Smooth muscle cell (in vitro differentiated cells): ENCODE measurements around the gene BICD1. TPM values are rescaled to one million over a fixed set of nuclear protein-coding genes. Genes with fewer than 3 reads are reported as not detected.

ENCODE experiments used
- DNase-seq: peaks from one replicate; lab custom pipeline; 2025; ENCODE audit not compliant: unreplicated experiment; lab: John Stamatoyannopoulos, UW
- H2AFZ ChIP-seq: fragments of 200-600 bp; sonication (generic); 2 replicates; pipeline ENCODE4 v1.6.0; 2016; ENCODE audit warnings: antibody characterized with exemption, low read depth, mild to moderate bottlenecking
- H3F3A ChIP-seq: fragments of 200-600 bp; sonication (generic); 2 replicates; pipeline ENCODE4 v1.6.0; 2017; ENCODE audit warnings: antibody characterized with exemption, low read depth
- H3K27ac ChIP-seq: fragments of 200-600 bp; sonication (generic); 2 replicates; pipeline ENCODE4 v1.5.1; 2016; ENCODE audit warnings: low read depth, mild to moderate bottlenecking
- H3K27me3 ChIP-seq: fragments of 200-600 bp; sonication (generic); 2 replicates; pipeline ENCODE4 v1.6.1; 2016; ENCODE audit warnings: low read depth, mild to moderate bottlenecking
- H3K36me3 ChIP-seq: fragments of 200-600 bp; sonication (generic); 2 replicates; pipeline ENCODE4 v1.5.1; 2016; ENCODE audit warnings: low read depth
- H3K4me1 ChIP-seq: fragments of 200-600 bp; sonication (generic); 2 replicates; pipeline ENCODE4 v1.5.1; 2016; ENCODE audit warnings: low read depth
- H3K4me2 ChIP-seq: fragments of 200-600 bp; sonication (generic); 2 replicates; pipeline ENCODE4 v1.6.0; 2016; ENCODE audit warnings: mild to moderate bottlenecking
- H3K4me3 ChIP-seq: fragments of 200-600 bp; sonication (generic); 2 replicates; pipeline ENCODE4 v1.5.1; 2016; ENCODE audit warnings: mild to moderate bottlenecking
- H3K79me2 ChIP-seq: fragments of 200-600 bp; sonication (generic); 2 replicates; pipeline ENCODE4 v1.6.0; 2016; ENCODE audit warnings: low read depth, mild to moderate bottlenecking
- H3K9ac ChIP-seq: fragments of 200-600 bp; sonication (generic); 2 replicates; pipeline ENCODE4 v1.6.0; 2016; ENCODE audit warnings: low read depth
- H3K9me3 ChIP-seq: fragments of 200-600 bp; sonication (generic); replicated peaks from 2 replicates; pipeline ENCODE4 v1.5.1; 2016; ENCODE audit warnings: low read depth
- H4K20me1 ChIP-seq: fragments of 200-600 bp; sonication (generic); 2 replicates; pipeline ENCODE4 v1.6.0; 2016; ENCODE audit warnings: low read depth
- whole genome bisulfite sequencing: methylation state at CpG from one replicate; pipeline ENCODE4 v1.1.7; 2016; ENCODE audit warnings: low lambda C conversion rate; 5-methylcytosine and 5-hydroxymethylcytosine counted together
- polyA plus RNA-seq: library from polyadenylated mRNA; unstranded; fragments of >200 nt; fragmentation: Nextera tagmentation; extraction: Ambion mirVana; gene quantifications from 2 replicates; pipeline ENCODE4 v1.2.1, GENCODE V29; 2016
- total RNA-seq: library from RNA; depleted of rRNA; stranded (reverse); fragments of >200 nt; gene quantifications from 2 replicates; pipeline ENCODE4 v1.2.3, GENCODE V29; 2014
- TF ChIP-seq, protein P1 (sequence below): fragments of 200-600 bp; sonication (generic); IDR thresholded peaks from 2 replicates; pipeline ENCODE4 v1.5.1; 2017; ENCODE audit warnings: borderline replicate concordance, mild to moderate bottlenecking, antibody characterized with exemption; ENCODE audit not compliant: insufficient read depth, poor library complexity, severe bottlenecking

BICD1 gene
- total and polyA plus RNA-seq, 2 experiments from 2014 or later, result 6.5 to 11.5 TPM

DNA sequence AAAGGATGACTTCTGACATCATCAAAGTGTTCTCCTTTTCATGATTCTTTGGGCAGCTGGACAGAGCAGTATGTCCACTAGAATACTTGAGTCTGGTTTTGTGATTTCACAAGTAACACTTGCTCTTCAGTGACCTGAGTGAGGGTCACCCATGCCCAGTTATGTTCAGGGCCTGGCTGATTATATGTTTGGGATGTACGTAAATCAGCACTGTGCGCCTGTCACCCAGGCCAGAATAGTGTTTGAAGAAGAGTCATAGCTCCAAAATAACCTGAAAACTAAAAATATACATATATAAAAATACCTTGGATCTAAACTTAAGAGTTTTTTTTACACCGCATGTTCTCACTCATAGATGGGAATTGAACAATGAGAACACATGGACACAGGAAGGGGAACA is 3.8 kb downstream of the BICD1 start:
- TF ChIP-seq, protein P1, sequence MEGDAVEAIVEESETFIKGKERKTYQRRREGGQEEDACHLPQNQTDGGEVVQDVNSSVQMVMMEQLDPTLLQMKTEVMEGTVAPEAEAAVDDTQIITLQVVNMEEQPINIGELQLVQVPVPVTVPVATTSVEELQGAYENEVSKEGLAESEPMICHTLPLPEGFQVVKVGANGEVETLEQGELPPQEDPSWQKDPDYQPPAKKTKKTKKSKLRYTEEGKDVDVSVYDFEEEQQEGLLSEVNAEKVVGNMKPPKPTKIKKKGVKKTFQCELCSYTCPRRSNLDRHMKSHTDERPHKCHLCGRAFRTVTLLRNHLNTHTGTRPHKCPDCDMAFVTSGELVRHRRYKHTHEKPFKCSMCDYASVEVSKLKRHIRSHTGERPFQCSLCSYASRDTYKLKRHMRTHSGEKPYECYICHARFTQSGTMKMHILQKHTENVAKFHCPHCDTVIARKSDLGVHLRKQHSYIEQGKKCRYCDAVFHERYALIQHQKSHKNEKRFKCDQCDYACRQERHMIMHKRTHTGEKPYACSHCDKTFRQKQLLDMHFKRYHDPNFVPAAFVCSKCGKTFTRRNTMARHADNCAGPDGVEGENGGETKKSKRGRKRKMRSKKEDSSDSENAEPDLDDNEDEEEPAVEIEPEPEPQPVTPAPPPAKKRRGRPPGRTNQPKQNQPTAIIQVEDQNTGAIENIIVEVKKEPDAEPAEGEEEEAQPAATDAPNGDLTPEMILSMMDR, result no peak
- Histone ChIP-seq H3K4me2 (no peak overlapping the region), H3K36me3 (no peaks in the 10 kb centered on the region), H3K9me3 (no peaks in the 10 kb centered on the region), H3K9ac (no peak overlapping the region), H3K79me2 (peaks cover 47% of the 10 kb centered on the region), H3K4me1 (peaks cover 31% of the 10 kb centered on the region), H3F3A (peaks cover 7% of the 10 kb centered on the region), H3K27ac (no peak overlapping the region), H3K4me3 (no peak overlapping the region), H4K20me1 (no peaks in the 10 kb centered on the region), H3K27me3 (no peaks in the 10 kb centered on the region), H2AFZ (no peak overlapping the region)
- no peak for DNase-seq
- 96% methylated on average over 3 of the region's 3 CpGs for WGBS

GRCh38 chr12:32110942-32111341 is 4.3 kb downstream of the BICD1 start:
- no peak overlapping the region for H3K4me2 ChIP-seq
- H3K9ac ChIP-seq, result no peak overlapping the region
- no peak for DNase-seq
- H2AFZ ChIP-seq, result no peak overlapping the region
- WGBS, result 31% methylated on average over 2 of the region's 2 CpGs
- H3K4me1 ChIP-seq, result peaks cover 28% of the 10 kb centered on the region
- no peak overlapping the region for H3K27ac ChIP-seq
- peaks cover 5% of the 10 kb centered on the region for H3F3A ChIP-seq
- H3K79me2 ChIP-seq, result peaks cover 47% of the 10 kb centered on the region
- no peaks in the 10 kb centered on the region for H4K20me1 ChIP-seq
- no peaks in the 10 kb centered on the region for H3K27me3 ChIP-seq
- no peak overlapping the region for H3K4me3 ChIP-seq
- no peaks in the 10 kb centered on the region for H3K9me3 ChIP-seq
- H3K36me3 ChIP-seq, result no peaks in the 10 kb centered on the region
- TF ChIP-seq, protein P1, result no peak

- TF ChIP-seq, protein P1, result no peak
- peak overlapping the region; percentile 81 for H3K27ac ChIP-seq
- H3K4me2 ChIP-seq, result peak overlapping the region; percentile 48
- H3K9ac ChIP-seq, result peak overlapping the region; percentile 42
- H3K4me1 ChIP-seq, result peaks cover 9% of the 10 kb centered on the region
- no peak overlapping the region for H2AFZ ChIP-seq
- no peaks in the 10 kb centered on the region for H3K9me3 ChIP-seq
- no peaks in the 10 kb centered on the region for H3K36me3 ChIP-seq
- no peaks in the 10 kb centered on the region for H3K27me3 ChIP-seq
- H3K4me3 ChIP-seq, result no peak overlapping the region
- DNase-seq, result no peak
- 25% methylated on average over 6 of the region's 6 CpGs for WGBS
- peaks cover 5% of the 10 kb centered on the region for H3F3A ChIP-seq
- no peaks in the 10 kb centered on the region for H4K20me1 ChIP-seq
- H3K79me2 ChIP-seq, result peaks cover 33% of the 10 kb centered on the region
Observed at GRCh38 chr12:32115404-32116104, 8.9 kb downstream of the BICD1 start.

DNA sequence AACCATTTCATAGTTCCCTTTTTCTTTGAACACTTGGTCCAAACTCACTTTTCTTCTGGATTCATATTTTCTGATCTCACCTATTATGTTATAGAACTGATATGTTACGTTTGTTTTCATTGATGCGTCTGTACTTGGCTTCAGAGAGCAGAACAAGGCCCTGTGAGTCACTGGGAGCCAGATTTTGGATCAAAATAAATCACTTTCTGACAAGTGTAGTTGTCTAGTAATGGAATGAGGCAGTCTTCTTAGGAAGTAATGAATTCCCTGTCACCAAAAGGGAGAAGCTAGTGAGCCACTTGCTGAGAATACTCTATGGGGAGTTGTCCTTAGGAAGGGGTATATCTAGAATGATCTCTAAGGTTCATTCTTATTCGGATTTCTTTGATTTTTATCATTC is 10.2 kb downstream of the BICD1 start:
- no peak overlapping the region for H2AFZ ChIP-seq
- WGBS, result 87% methylated on average over 3 of the region's 3 CpGs
- no peak overlapping the region for H3K9ac ChIP-seq
- no peaks in the 10 kb centered on the region for H3K36me3 ChIP-seq
- TF ChIP-seq, protein P1, result no peak
- H3K4me2 ChIP-seq, result no peak overlapping the region
- no peaks in the 10 kb centered on the region for H4K20me1 ChIP-seq
- DNase-seq, result no peak
- peak overlapping the region; percentile 71 for H3K27ac ChIP-seq
- H3K79me2 ChIP-seq, result peaks cover 32% of the 10 kb centered on the region
- H3K4me1 ChIP-seq, result peaks cover 5% of the 10 kb centered on the region
- peaks cover 5% of the 10 kb centered on the region for H3F3A ChIP-seq
- H3K27me3 ChIP-seq, result no peaks in the 10 kb centered on the region
- no peaks in the 10 kb centered on the region for H3K9me3 ChIP-seq
- H3K4me3 ChIP-seq, result no peak overlapping the region
